ENCODE results near the gene ANKRD34C. TPM values are rescaled to one million over a fixed set of nuclear protein-coding genes. Genes with fewer than 3 reads are reported as not detected.

Gene ANKRD34C
- not detected in 2 replicates for total RNA-seq

GRCh38 chr15:79282371-79283251 lies at the start of gene ANKRD34C:
Gene ANKRD34C, plus strand, starts transcription at chr15:79282722. Its CDS starts 10,563 bp downstream, at chr15:79293285.

GRCh38 chr15:79310985-79311900 lies 28.7 kb downstream of the ANKRD34C start, which contains the start of gene TMED3:
Gene TMED3, plus strand, starts transcription at chr15:79311112. Its CDS starts 138 bp downstream, at chr15:79311250.

Other genes starting within 250 kb of the ANKRD34C start
- 0.78 TPM in 1 of 2 replicates, not detected in the other for gene RASGRF1, start 191.9 kb upstream of the ANKRD34C start, total RNA-seq
- gene TMED3, start 28.4 kb downstream of the ANKRD34C start, total RNA-seq: 84.6 and 102 TPM in 2 replicates
- gene MINAR1, start 149.6 kb downstream of the ANKRD34C start, total RNA-seq: 0.34 and 0.43 TPM in 2 replicates